HEK293 (cell line): ENCODE data around the gene COX11.

Experiments
- CTCF ChIA-PET: fragments of 350-600 bp; formaldehyde crosslinking; extraction: SDS; loops from one replicate; lab custom pipeline; 2021; ENCODE audit warnings: antibody characterized with exemption; lab: Yijun Ruan, JAX
- POLR2A ChIA-PET: fragments of 300-600 bp; formaldehyde crosslinking; extraction: SDS; loops from one replicate; lab custom pipeline; 2020; ENCODE audit warnings: antibody characterized with exemption, inconsistent platforms; lab: Yijun Ruan, JAX
- H3K27ac ChIP-seq: fragments of 200-500 bp; sonication (Bioruptor generic); 2 replicates; pipeline ENCODE4 v1.5.1; 2014; ENCODE audit warnings: low read depth, low read length, control low read depth, inconsistent platforms; ENCODE audit errors: extremely low read depth
- H3K36me3 ChIP-seq, 2 experiments: fragments of 200-500 bp in 1 of 2; sonication (Bioruptor generic) in 1 of 2; 1 replicate in 1 of 2; 2 replicates in 1 of 2; pipeline ENCODE4 v1.5.1; 2014 to 2017; ENCODE audit warnings: inconsistent platforms in 2 of 2, low read length in 2 of 2; ENCODE audit not compliant: control insufficient read depth in 2 of 2, insufficient read depth in 1 of 2
- H3K4me1 ChIP-seq: fragments of 200-500 bp; sonication (Bioruptor generic); 2 replicates; pipeline ENCODE4 v1.5.1; 2014; ENCODE audit warnings: mild to moderate bottlenecking, low read length, inconsistent platforms; ENCODE audit not compliant: control insufficient read depth, insufficient read depth
- H3K4me3 ChIP-seq: 2 replicates; pipeline ENCODE4 v1.5.1; 2011; ENCODE audit warnings: low read depth, mild to moderate bottlenecking, control low read depth, low read length, moderate library complexity
- H3K9me3 ChIP-seq: fragments of 200-500 bp; sonication (Bioruptor generic); 2 replicates; pipeline ENCODE4 v1.5.1; 2014; ENCODE audit warnings: low read depth, low read length, inconsistent platforms; ENCODE audit not compliant: control insufficient read depth, insufficient read depth
- GFI1B ChIP-seq: fragments of 450-650 bp; formaldehyde crosslinking; IDR thresholded peaks from 2 replicates; pipeline ENCODE4 v1.5.1; 2016; ENCODE audit warnings: missing biosample characterization, missing genetic modification characterization
- HIC1 ChIP-seq: fragments of 450-650 bp; formaldehyde crosslinking; IDR thresholded peaks from 2 replicates; pipeline ENCODE4 v1.5.1; 2016; ENCODE audit warnings: missing biosample characterization, missing genetic modification characterization
- PRDM1 ChIP-seq: fragments of 450-650 bp; formaldehyde crosslinking; IDR thresholded peaks from 2 replicates; pipeline ENCODE4; 2016; ENCODE audit warnings: missing biosample characterization, missing genetic modification characterization
- PRDM10 ChIP-seq: fragments of 450-650 bp; formaldehyde crosslinking; IDR thresholded peaks from 2 replicates; pipeline ENCODE4 v1.5.1; 2016; ENCODE audit warnings: missing biosample characterization, missing genetic modification characterization
- REST ChIP-seq: fragments of 450-650 bp; formaldehyde crosslinking; IDR thresholded peaks from 2 replicates; pipeline ENCODE4 v1.5.1; 2016; ENCODE audit warnings: missing biosample characterization, missing genetic modification characterization
- SETDB1 ChIP-seq: IDR thresholded peaks from one replicate; pipeline ENCODE4 v1.6.1; 2017; ENCODE audit warnings: mild to moderate bottlenecking, low read length, moderate library complexity, mixed read lengths; ENCODE audit not compliant: insufficient read length
- SP7 ChIP-seq: fragments of 450-650 bp; formaldehyde crosslinking; IDR thresholded peaks from 2 replicates; pipeline ENCODE4 v1.5.1; 2016; ENCODE audit warnings: missing biosample characterization, missing genetic modification characterization
- WT1 ChIP-seq: fragments of 450-650 bp; formaldehyde crosslinking; IDR thresholded peaks from 2 replicates; pipeline ENCODE4 v1.5.1; 2016; ENCODE audit warnings: missing biosample characterization, missing genetic modification characterization
- ZBTB21 ChIP-seq: fragments of 450-650 bp; formaldehyde crosslinking; IDR thresholded peaks from 2 replicates; pipeline ENCODE4 v1.5.1; 2017; ENCODE audit warnings: missing biosample characterization, missing genetic modification characterization
- ZBTB7A ChIP-seq: fragments of 450-650 bp; formaldehyde crosslinking; IDR thresholded peaks from 2 replicates; pipeline ENCODE4 v1.5.1; 2016; ENCODE audit warnings: low read depth, missing biosample characterization, missing genetic modification characterization
- ZIC2 ChIP-seq: fragments of 450-650 bp; formaldehyde crosslinking; IDR thresholded peaks from 2 replicates; pipeline ENCODE4 v1.5.1; 2016; ENCODE audit warnings: missing biosample characterization, missing genetic modification characterization
- ZNF121 ChIP-seq: fragments of 450-650 bp; formaldehyde crosslinking; IDR thresholded peaks from 2 replicates; pipeline ENCODE4 v1.5.1; 2016; ENCODE audit warnings: missing biosample characterization, missing genetic modification characterization
- ZNF133 ChIP-seq: fragments of 450-650 bp; formaldehyde crosslinking; IDR thresholded peaks from 2 replicates; pipeline ENCODE4 v1.5.1; 2016; ENCODE audit warnings: missing biosample characterization, missing genetic modification characterization
- ZNF19 ChIP-seq: fragments of 450-650 bp; formaldehyde crosslinking; IDR thresholded peaks from 2 replicates; pipeline ENCODE4; 2016; ENCODE audit warnings: missing biosample characterization, missing genetic modification characterization, low read depth
- ZNF2 ChIP-seq: fragments of 450-650 bp; formaldehyde crosslinking; IDR thresholded peaks from 2 replicates; pipeline ENCODE4 v1.5.1; 2016; ENCODE audit warnings: missing biosample characterization, missing genetic modification characterization
- ZNF274 ChIP-seq, 2 experiments: fragments of 200-500 bp in 1 of 2; fragments of 450-650 bp in 1 of 2; sonication (Bioruptor generic) in 1 of 2; formaldehyde crosslinking in 1 of 2; IDR thresholded peaks; 2 replicates each; pipeline versions ENCODE4 v1.5.1 to v1.6.1; 2014 to 2016; ENCODE audit warnings: borderline replicate concordance in 1 of 2, inconsistent platforms in 1 of 2, low read length in 1 of 2, missing biosample characterization in 1 of 2, missing genetic modification characterization in 1 of 2
- ZNF335 ChIP-seq: fragments of 450-650 bp; formaldehyde crosslinking; conservative IDR thresholded peaks from 2 replicates; pipeline ENCODE4 v1.5.1; 2016; ENCODE audit warnings: missing biosample characterization, missing genetic modification characterization
- ZNF350 ChIP-seq: fragments of 450-650 bp; formaldehyde crosslinking; IDR thresholded peaks from 2 replicates; pipeline ENCODE4 v1.5.0; 2017; ENCODE audit warnings: missing biosample characterization, mild to moderate bottlenecking, missing genetic modification characterization
- ZNF449 ChIP-seq: fragments of 450-650 bp; formaldehyde crosslinking; IDR thresholded peaks from 2 replicates; pipeline ENCODE4 v1.5.1; 2017; ENCODE audit warnings: missing biosample characterization, mild to moderate bottlenecking, missing genetic modification characterization, moderate library complexity
- ZNF488 ChIP-seq: fragments of 450-650 bp; formaldehyde crosslinking; IDR thresholded peaks from 2 replicates; pipeline ENCODE4 v1.5.1; 2016; ENCODE audit warnings: missing biosample characterization, missing genetic modification characterization
- ZNF544 ChIP-seq: fragments of 450-650 bp; formaldehyde crosslinking; IDR thresholded peaks from 2 replicates; pipeline ENCODE4 v1.5.0; 2017; ENCODE audit warnings: missing biosample characterization, missing genetic modification characterization
- ZNF600 ChIP-seq: fragments of 450-650 bp; formaldehyde crosslinking; IDR thresholded peaks from 2 replicates; pipeline ENCODE4 v1.5.1; 2016; ENCODE audit warnings: missing biosample characterization, missing genetic modification characterization
- ZNF768 ChIP-seq: fragments of 450-650 bp; formaldehyde crosslinking; IDR thresholded peaks from 2 replicates; pipeline ENCODE4 v1.5.1; 2018; ENCODE audit warnings: missing biosample characterization, mild to moderate bottlenecking, missing genetic modification characterization
- ZXDB ChIP-seq: fragments of 450-650 bp; formaldehyde crosslinking; IDR thresholded peaks from 2 replicates; pipeline ENCODE4 v1.5.1; 2016; ENCODE audit warnings: missing biosample characterization, missing genetic modification characterization

COX11 gene

GRCh38 chr17:54968988-54969332, 506 bp upstream of the COX11 start:
- Histone ChIP-seq H3K4me3 (peak overlapping the region; percentile 87), H3K4me1 (no peaks in the 10 kb centered on the region; the same call in 1 of the 2 replicates), H3K9me3 (no peaks in the 10 kb centered on the region), H3K27ac (peak overlapping the region; percentile 82), H3K36me3 (peaks cover 17 to 18% of the 10 kb centered on the region in 2 experiments)
- POLR2A ChIA-PET, result interaction anchor here (0.6 to 2.6 kb wide), 2 partner anchors 11 to 65 kb away, joined by 6 to 13 read pairs; no protein-coding TSS in a partner anchor
- TF ChIP-seq WT1 (no peak), PRDM1 (tag by site-specific recombination) (peak; percentile 38; the same call in 1 of the 2 replicates), ZNF449 (tag by site-specific recombination) (no peak), ZNF600 (tag by site-specific recombination) (no peak), ZNF335 (peak; percentile 6; the same call in 1 of the 2 replicates), ZNF274 (IDR thresholded peaks at IDR 0.05; ENCODE audit: low read length) (no peak), ZNF274 (tag by site-specific recombination; IDR thresholded peaks at IDR 0.05; ENCODE audit: borderline replicate concordance) (no peak), ZNF768 (no peak), REST (tag by site-specific recombination) (peak; percentile 52; the same call in 1 of the 2 replicates), SETDB1 (no peak), ZNF121 (tag by site-specific recombination) (no peak), ZNF488 (tag by site-specific recombination) (no peak), ZBTB21 (tag by site-specific recombination) (no peak), ZNF133 (tag by site-specific recombination) (no peak), ZNF19 (tag by site-specific recombination) (no peak), ZNF2 (tag by site-specific recombination) (0 out of 2 replicates have a peak, but pooled peaks have one; percentile 0), ZIC2 (tag by site-specific recombination) (0 out of 2 replicates have a peak, but pooled peaks have one; percentile 5), GFI1B (no peak), HIC1 (tag by site-specific recombination) (peak; percentile 7; the same call in 1 of the 2 replicates), ZNF350 (tag by site-specific recombination) (no peak), SP7 (no peak), PRDM10 (tag by site-specific recombination) (peak; percentile 83), ZXDB (no peak), ZNF544 (tag by site-specific recombination) (no peak), ZBTB7A (tag by site-specific recombination) (no peak)
- CTCF ChIA-PET, result interaction anchor here (3.2 kb wide), 1 partner anchor 24 kb away, joined by 17 read pairs; no protein-coding TSS in a partner anchor
